ENCODE results near the gene ISL2.

ISL2 gene

GRCh38 chr15:76380249-76380648 is 43.7 kb downstream of the ISL2 start:
- DNase-seq: no peak

- no peak for DNase-seq
Measured at GRCh38 chr15:76381366-76381765, 44.8 kb downstream of the ISL2 start.

GRCh38 chr15:76382987-76383728 is 46.6 kb downstream of the ISL2 start:
- no peak for DNase-seq

GRCh38 chr15:76384409-76384808 is 47.8 kb downstream of the ISL2 start:
- no peak for DNase-seq

- DNase-seq: no peak
Measured at GRCh38 chr15:76386178-76386577, 49.6 kb downstream of the ISL2 start.

GRCh38 chr15:76386926-76387325 is 50.4 kb downstream of the ISL2 start:
- DNase-seq: no peak

- DNase-seq: no peak
Measured at GRCh38 chr15:76390571-76390970, 54.0 kb downstream of the ISL2 start.

- no peak for DNase-seq
Measured at GRCh38 chr15:76391309-76391708, 54.7 kb downstream of the ISL2 start.

- no peak for DNase-seq
Measured at GRCh38 chr15:76391847-76392246, 55.3 kb downstream of the ISL2 start.
